Measurements from ENCODE around the gene FKBP1A.
"Not testable (repeated sequence)": the region's sequence is repeated elsewhere in the genome, so short reads cannot be mapped to it uniquely, and the experiment has no call there.

FKBP1A gene

DNA sequence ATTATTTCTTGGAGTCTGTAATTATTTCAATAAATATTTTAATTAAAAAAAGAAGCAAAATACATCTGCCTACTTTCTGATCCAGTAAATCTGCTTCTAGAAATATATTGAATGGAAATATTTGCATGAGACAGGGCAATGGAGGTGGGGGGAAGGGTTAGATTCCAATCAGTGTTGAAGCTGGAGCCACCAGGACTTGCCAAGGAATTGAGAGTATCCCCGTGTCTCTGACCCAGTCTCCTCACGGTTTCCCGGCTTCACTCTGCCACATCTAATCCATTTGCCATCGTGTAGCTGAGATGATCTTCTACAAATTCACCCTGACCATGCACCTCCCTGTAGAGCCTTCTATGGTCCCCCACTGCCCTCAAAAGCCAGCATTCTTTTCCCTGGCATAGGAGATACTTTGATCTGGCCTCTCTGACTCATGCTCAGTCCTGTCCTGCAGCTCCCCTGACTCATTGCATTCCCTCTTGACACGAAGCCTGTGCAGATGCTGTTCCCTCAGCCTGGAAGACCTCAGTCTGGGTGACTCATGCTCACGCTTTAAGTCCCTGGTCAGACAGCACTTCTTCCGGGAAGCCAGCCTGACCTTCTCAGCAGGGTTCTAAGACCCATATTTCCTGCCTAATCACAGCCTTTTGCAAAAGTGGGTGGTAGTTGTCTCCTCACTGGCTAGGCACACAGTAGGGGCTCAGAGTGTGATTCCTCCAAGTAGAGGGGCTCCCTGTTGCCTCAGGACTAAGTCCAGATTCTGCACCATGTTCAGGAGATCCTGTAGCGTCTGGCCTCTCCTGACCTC, 23.0 kb upstream of the FKBP1A start:
- DNase-seq = peak; percentile 12

DNA sequence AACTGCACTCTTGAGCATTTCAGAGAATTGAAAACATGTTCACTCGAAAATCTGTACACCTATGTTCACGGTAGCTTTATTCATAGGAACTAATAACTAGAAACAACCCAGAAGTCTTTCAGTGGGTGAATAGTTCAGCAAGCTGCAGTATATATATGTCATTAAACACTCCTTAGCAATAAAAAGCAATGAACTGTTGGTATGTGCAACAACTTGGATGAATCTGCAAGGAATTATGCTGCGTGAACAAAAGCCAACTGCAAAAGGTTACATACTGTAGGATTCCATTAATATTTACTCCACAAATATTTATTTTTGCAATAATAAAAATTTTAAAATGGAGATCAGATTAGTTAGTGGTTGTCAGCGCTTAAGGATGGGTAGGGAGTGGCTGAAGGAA, 22.1 kb upstream of the FKBP1A start:
- DNase-seq = no peak

DNA sequence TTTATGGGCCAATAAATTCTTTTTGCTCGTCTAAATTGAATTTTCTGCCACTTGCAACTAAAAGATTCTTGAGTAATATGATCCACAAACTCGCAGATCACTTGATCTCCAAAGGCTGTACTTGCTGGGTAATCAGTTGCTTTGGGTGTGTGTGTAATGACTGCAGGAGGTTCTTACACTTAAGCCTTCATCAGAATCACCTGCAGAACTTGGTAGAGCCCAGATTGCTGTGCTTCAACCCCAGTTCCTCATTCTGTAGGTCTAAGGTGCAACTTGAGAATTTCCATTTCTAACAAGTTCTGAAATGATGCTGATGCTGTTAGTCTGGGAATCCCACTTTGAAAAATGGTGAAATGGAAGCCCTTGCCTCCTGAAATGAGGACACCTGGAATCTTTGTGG, 12.9 kb upstream of the FKBP1A start:
- DNase-seq = no peak

DNA sequence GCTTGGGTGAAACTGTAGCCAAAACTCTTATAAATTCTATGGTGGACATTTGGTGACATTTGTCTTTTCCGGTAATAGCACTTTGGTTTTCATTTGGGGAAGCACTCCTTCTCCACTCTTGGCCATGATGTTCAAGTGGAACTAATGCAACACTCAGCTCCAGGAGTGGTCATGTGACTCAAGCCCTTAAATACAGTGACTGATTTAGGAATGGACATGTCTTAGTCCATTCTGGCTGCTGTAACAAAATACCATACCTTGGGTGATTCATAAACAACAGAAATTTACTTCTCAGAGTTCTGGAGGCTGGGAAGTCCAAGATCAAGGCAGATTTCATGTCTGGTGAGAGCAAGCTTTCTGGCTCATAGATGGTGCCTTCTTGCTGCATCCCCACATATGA, 10.8 kb upstream of the FKBP1A start:
- no peak for DNase-seq

DNA sequence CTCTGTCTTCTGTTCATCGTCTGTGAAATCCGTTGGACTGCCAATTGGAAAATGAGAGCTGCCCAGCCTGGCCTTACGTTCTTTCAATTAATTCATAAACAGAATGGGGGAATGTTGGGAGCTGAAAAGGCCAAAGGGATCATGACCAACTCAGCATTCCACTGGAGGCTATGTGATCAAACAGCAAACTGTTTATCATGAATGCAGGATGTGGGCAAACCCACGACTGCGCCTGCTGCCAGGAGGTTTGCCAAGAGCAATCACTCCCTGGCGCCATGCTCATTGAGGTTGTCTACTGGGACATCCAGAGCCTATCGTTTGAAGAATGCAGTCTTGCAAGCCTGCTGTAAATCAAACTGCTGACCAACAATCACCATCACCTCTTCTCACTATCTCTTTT, 9.3 kb upstream of the FKBP1A start:
- no peak for DNase-seq

DNA sequence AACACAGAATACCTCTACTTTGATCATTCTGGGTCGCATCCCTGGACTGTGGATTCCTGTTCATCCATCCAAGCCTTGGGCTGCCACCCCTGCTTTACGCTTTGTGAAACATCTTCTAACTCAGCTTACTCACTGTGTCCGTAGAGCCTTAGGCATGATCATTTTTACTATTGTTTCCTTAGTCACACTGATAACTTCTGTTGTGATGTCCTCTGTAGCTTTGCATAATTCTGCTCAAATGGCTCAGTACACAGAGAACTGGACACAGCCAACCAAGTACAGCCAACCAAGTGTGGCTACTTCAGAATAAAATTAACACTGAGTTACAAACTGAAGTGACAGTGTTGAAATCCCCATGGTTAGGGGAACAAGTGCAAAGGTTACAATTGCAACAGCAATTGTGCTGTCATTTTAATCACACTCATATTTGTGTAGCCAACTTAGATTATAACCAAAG, 8.6 kb upstream of the FKBP1A start:
- DNase-seq = no peak

DNA sequence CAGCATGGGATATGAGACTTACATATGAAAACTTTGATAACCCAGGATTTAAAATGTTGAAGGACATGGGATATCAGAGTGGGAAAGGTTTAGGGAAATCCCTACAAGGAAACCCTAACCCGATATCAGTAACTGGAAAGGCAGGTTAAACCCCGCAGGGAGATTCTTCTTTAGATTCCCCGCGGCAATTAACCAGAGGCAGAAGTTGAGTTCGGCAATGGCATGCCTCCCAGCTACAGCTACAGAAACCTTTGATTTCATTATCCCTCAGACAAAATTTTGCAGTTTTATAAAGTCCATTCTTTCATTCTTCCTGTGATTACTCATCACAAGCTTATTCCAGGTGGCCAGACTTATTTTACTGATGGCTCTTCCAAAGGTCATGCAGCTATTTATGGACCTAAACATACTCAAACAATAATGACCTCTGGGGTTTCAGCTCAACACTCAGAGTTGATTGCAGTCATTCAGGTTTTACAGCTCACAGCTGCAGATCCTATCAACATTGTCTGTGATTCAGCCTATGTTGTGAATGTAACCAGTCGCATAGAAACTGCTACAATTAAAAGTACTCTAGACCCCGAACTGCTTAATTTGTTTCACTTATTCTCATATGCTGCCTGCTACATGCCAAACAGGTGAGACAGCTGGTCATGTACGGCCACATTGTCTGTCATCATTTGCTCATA, 7.0 kb upstream of the FKBP1A start:
- not testable (repeated sequence) for DNase-seq

DNA sequence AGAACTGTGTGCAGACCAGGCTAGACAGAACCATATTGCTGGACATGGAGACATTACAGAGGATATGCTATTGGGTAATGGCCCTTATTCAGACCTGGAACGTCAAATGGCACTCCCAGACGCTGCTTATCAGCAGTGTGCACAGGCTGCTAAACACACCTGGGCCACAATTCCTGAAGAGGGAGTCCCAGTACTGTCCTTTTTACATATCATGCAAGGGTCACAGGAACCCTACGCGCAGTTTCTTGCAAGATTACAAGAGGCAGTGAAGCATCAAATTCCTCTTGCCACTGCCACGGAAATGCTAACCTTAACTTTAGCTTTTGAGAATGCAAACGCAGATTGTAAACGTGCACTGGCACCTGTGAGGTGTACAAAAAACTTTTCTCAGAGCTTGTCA, 5.3 kb upstream of the FKBP1A start:
- DNase-seq = not testable (repeated sequence)

DNA sequence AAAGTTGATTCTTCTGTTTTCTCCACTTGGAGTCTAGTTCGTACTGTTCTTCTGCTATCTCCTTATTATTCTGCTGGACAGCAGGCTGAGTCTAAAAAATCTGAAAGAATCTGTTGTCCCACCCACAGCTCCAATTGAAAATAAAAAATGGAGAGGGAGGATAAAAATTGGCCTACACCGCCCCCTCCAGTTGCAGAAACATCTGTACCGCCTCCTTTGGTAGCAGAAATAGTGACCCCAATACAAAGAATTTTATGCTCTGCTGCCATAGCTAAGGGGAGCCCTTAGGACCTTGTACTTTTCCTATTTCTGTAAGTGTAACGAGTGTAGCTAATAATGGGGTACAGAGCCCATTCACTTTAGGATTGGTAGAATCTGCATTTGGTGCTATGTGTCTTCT, 4.9 kb upstream of the FKBP1A start:
- DNase-seq = no peak

DNA sequence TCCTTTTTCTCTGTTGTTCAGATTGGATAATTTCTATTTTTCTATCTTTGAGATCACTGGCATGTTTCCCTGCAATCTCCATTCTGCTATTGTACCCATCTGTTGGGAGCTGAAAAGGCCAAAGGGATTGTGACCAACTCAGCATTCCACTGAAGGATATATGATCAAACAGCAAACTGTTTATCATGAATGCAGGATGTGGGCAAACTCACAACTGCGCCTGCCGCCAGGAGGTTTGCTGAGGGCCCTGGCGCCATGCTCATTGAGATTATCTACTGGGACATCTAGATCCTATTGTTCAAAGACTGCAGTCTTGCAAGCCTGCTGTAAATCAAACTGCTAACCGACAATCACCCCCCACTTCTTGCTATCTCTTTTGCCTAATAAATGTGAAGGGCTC, 3.8 kb upstream of the FKBP1A start:
- no peak for DNase-seq

DNA sequence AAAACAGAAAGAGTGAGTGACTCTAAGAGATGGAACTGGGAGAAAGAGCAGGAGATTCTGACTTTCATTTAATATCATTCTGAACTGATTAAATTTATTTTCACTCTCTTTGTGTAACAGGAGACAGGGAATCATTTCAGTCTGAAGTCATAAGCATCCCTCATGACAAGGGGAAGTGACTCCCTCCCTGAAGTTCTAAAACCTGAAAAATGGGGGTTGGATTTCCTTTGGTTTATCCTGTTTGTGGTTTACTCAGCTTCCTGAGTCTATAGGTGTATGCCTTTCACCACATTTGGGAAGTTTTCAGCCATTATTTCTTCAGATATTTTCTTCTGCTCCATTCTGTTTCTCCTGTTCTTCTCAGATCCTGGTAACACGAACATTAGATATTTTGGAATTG, 3.4 kb upstream of the FKBP1A start:
- DNase-seq = no peak

DNA sequence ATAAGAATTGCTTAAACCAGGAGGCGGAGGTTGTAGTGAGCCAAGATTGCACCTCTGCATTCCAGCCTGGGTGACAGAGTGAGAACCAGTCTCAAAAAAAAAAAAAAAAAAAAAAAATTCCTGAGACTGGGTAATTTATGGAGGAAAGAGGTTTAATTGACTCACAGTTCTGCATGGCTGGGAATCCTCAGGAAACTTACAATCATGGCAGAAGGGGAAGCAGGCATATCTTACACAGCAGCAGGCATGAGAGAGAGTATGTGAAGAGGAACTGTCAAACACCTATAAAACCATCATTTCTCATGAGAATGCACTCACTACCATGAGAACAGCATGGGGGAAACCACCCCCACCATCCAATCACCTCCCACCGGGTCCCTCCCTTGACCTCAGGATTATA, 1.8 kb upstream of the FKBP1A start:
- DNase-seq = no peak

DNA sequence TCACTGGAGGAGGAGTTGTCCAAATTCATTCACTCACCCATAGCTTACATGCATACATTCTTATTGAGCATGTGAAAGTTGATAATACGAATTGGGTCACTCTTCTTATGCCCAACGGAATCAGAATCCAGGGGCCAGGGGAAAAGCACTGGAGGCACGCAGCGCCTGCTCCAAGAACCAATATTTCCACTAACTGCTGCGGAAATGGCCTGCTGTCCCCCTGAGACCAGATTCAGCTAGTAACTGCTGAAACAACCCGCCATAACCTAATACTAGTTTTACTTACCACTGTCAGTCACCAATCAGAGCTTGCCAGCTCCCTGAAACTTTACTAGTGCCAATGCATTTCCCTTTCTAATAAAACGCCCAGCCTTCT, 641 bp upstream of the FKBP1A start:
- DNase-seq = no peak

DNA sequence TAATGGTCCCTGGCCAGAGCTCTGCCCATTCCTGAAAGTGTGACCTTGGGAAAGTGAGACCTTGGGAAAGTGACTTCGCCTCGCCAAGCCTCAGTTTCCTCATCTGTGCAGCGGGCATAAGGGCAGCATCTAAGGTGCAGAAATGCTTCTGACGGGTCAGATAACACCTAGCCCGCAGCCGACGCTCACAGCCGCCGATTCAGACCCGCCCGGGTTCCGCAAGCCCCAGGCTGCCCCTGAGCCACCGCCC, 486 bp downstream of the FKBP1A start:
- DNase-seq = no peak

DNA sequence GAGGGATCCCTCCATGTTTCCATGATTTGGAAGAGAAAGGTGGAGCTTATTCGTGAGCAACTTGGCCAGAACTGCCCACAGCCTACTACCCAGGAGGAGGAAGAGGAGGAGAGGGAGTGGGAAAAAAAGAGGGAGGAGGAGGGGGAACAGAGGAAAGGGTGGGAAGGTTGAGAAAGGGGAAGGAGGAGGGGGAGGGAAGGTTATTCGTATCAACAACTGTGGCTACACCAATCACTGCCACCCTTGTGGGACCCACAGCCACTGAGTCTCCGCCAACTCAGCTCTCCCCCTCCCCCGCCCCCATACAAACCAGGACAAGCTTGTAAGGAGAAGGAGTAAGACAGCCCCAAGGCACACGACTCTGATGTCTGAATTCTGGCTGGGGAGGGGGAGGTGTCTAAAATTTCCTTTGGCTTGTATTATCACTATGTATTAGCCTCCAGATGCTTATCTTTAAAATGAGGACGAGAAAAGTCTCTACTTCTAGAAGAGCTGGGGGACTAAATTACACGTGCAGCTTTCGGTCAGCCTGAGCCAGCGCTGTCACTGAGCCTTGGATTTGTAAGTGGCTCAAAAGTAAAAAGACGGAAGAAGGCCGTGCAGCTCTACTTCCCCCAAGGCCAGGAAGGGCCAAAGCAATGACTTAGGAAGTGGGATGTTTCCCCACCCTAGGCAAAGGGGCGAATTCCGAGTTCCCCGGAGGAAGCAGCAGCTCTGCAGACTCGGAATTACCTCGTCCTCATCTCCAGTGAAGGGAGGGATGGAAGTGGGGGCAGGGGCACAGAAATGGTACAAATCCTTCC, 1.0 kb downstream of the FKBP1A start:
- DNase-seq = peak; percentile 58

DNA sequence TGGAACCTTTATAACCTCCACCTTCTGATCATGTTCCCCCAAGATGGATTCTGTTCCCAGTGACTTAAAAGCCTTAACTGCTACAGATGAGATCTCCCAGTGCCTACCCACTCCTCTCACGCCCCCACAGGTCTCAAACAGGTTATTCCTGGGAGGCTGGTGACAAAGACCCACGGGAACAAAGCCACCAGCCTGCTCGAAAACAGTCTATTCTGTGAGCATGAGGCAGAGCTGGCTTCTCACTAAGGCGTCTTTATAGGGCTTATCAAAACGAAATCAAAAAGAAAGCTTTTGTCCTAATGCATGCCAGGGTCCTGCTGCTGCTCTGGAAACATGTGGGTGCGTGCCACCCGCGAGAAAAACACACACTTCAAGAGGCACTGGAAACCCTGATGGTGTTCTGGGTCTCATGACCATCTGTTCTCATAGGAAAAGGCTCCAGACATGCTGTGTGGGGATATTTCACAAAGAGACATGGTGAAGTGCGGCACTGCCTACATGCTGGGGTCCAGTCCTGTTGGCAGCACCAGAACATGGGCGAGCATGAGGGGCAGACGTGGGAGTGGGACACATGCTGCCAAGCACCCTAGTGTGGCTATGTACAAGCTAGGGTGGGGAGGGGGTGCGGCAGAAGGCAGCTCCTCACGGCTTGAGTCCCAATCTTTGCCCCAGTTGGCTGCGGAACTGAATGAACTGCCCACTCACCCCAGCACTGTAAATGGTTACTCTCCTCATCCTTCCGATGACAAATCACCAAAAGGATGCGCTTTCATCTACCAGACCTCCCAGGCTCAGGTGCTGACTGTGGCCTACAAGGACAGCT, 2.1 kb downstream of the FKBP1A start:
- peak; percentile 38 for DNase-seq

DNA sequence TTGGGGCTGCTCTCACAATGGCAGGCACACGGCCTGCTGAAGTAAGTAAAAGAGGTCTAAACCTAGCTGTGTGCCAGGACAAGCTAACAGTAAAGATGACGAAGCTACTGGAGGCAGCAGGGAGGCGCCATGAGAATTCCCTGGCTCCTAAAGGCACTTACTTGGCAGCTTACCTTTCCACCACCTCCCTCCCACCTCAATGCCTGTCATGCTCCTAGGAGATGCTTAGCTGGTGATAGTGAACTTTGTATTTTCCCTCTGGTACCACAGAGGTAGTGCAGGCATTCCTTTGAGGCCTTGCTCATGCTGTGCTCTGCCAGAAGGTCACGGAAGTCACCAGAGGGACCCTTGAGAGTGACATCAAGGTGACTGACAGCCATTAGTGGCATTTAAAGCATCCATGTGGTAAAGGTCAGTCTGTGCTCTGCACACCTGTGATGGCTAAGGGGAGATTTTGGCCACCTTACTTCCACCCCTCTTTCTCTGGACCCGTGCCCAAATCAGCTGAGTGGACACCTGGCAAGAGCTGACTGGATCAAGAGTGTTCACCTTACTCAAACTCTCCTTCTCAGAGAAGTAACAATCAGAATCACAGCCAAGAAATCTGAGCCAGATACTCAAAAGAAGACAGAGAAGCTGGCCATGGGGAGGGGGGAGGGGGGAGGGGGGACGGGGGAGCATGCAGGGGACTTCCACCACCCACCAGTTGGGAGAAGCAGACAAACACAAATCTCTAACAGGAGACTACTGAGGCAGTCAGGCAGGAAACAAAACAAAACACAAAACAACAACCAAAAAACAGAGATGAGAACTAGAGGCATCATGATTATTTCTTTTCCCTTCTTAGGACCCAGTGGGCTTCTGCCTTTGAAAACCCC, 2.9 kb downstream of the FKBP1A start:
- no peak for DNase-seq

DNA sequence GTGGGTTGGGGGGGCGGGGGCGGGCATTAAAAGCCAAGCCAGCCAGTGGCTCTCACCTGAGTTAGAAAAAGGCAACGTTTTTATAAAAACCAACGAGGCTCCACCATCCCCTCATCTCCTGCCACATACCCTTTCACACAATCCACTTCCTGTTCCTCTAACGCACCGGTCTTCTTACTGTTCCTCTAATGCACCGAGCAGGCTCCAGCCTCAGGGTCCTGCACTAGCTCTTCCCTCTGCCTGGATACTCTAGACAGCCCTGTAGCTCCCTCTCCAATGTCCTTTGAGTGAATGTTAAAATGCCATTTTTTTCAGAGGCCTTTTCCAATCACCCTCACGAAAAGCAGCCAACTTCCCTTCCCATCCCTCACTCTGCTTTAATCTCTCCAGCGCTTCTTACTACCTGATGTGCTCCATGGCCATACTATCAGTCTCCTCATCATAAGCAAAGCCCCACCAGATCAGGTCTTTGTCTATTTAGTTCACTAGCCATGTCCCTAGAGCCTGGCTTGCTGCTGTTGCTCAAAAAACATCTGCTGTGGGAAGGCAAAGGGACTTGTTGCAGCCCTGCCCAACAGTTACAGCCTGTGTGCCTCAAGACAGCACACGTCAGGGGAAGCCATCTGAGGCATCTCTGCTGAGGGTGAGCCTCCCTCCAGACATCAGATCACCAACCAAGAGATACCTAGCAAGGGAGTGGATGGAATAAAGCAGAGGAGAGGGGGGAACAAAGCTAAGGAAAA, 3.9 kb downstream of the FKBP1A start:
- DNase-seq = peak; percentile 22

DNA sequence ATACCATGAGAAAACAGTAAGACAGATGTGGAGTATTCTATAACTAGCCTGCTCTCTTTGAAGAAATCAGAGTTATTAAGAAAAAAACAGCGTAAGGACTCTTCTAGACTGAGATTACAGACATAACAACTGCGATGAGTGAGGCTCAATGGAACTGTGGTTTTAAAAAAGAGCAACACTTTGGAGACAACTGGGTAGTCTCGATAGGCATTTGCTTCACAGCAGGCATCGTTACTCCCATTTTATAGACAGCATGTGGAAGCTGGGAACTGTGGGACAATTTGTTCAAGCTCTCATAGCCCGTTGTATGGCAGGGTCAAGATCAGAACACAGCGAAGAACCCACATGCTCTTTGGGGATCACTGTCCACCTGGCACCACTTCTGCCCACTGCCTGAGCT, 4.6 kb downstream of the FKBP1A start:
- DNase-seq = no peak

DNA sequence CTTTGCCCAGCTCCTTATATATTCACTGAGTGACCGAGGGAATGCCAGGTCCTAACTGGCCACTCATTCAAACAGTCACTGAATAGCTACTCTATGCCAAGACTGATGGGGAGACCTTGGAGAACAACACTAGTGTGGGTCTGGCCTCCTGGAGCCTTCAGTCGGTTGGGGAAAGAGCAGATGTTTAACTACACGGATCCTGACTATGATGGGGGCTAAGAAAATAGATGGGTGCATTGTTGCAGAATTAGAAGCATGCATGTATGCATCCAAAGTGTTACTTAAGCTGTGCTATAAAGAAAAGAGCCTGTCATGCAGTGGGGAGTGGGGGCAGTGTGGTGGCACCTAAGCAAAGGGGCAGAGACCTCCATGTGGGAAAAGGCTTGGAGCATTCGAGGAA, 6.5 kb downstream of the FKBP1A start:
- no peak for DNase-seq

DNA sequence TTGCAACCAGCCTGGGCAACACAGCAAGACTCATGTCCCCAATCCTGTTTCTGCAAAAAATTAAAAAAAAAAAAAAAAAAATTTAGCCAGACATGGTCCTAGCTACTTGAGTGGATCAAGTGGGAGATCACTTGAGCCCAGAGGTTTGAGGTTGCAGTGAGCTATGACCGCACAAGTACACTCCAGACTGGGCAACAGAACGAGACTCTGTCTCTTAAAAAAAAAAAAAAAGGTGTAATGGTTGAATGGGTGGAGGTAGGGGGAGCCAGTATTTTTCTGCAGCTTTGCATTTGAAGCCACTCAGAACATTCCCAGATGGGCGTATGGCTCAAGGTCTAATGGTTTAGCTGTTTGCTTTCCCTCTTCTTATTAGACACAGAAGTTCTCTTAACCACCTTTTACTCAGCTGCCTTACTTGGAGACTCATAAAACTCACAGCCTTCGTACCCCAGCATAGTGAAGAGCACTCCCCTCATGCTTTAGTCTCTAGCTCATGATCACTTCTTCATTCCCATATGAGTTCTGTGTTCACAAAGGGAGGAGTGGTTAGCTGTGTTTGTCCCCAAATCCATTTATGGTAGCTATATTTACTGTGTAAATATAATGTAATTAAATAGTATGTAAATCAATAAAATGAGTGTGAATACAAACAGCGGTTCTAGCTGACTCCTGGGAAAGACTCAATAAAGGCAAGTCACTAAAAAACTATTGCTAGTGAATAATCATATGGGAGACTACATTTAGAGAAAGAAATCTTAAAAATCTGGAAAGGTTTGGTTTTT, 9.0 kb downstream of the FKBP1A start:
- DNase-seq = no peak

All from stimulated activated CD4-positive, alpha-beta T cell treated with anti-CD3 and anti-CD28 coated beads, Interleukin-15, amount 100 ng/mL, for 24 hours (primary cell).